IPS-11a (cell line): ENCODE results near the gene MGST2.
"Not testable (repeated sequence)": the region's sequence is repeated elsewhere in the genome, so short reads cannot be mapped to it uniquely, and the experiment has no call there.

ENCODE experiments used
- H3K4me3 ChIP-seq: one replicate; pipeline ENCODE4 v1.5.1; 2013; ENCODE audit warnings: low read depth, low read length, control low read depth

The MGST2 gene

GRCh38 chr4:139698167-139698925 is 32.7 kb downstream of the MGST2 start:
- not testable (repeated sequence) for H3K4me3 ChIP-seq

- no peak overlapping the region for H3K4me3 ChIP-seq
These were observed 34.9 kb downstream of the MGST2 start for GRCh38 chr4:139700568-139700967.

GRCh38 chr4:139704915-139705485 is 39.4 kb downstream of the MGST2 start:
- H3K4me3 ChIP-seq, result no peak overlapping the region

GRCh38 chr4:139709660-139710059 is 44.0 kb downstream of the MGST2 start:
- no peak overlapping the region for H3K4me3 ChIP-seq

- no peak overlapping the region for H3K4me3 ChIP-seq
These were observed 44.5 kb downstream of the MGST2 start for GRCh38 chr4:139710073-139710472.

- H3K4me3 ChIP-seq, result no peak overlapping the region
These were observed 45.8 kb downstream of the MGST2 start for GRCh38 chr4:139711461-139711860.

- H3K4me3 ChIP-seq, result no peak overlapping the region
These were observed 47.3 kb downstream of the MGST2 start for GRCh38 chr4:139712882-139713281.

GRCh38 chr4:139715746-139716391 is 50.2 kb downstream of the MGST2 start:
- no peak overlapping the region for H3K4me3 ChIP-seq

- H3K4me3 ChIP-seq, result no peak overlapping the region
These were observed 52.7 kb downstream of the MGST2 start for GRCh38 chr4:139718358-139718757.

GRCh38 chr4:139718833-139719232 is 53.2 kb downstream of the MGST2 start:
- H3K4me3 ChIP-seq, result no peak overlapping the region

- no peak overlapping the region for H3K4me3 ChIP-seq
These were observed 53.9 kb downstream of the MGST2 start for GRCh38 chr4:139719381-139720101.

- H3K4me3 ChIP-seq, result no peak overlapping the region
These were observed 55.2 kb downstream of the MGST2 start for GRCh38 chr4:139720806-139721205.

- H3K4me3 ChIP-seq, result no peak overlapping the region
These were observed 56.2 kb downstream of the MGST2 start for GRCh38 chr4:139721789-139722188.

- no peak overlapping the region for H3K4me3 ChIP-seq
These were observed 59.6 kb downstream of the MGST2 start for GRCh38 chr4:139725236-139725635.

- H3K4me3 ChIP-seq, result no peak overlapping the region
These were observed 61.0 kb downstream of the MGST2 start for GRCh38 chr4:139726615-139727014.

- H3K4me3 ChIP-seq, result no peak overlapping the region
These were observed 62.5 kb downstream of the MGST2 start for GRCh38 chr4:139728146-139728545.

GRCh38 chr4:139728840-139729239 is 63.2 kb downstream of the MGST2 start:
- H3K4me3 ChIP-seq, result no peak overlapping the region

GRCh38 chr4:139732991-139733570 is 67.5 kb downstream of the MGST2 start:
- no peak overlapping the region for H3K4me3 ChIP-seq

- no peak overlapping the region for H3K4me3 ChIP-seq
These were observed 68.7 kb downstream of the MGST2 start for GRCh38 chr4:139734201-139734874.

- peak overlapping the region; percentile 56 for H3K4me3 ChIP-seq
These were observed 69.3 kb downstream of the MGST2 start for GRCh38 chr4:139734875-139735380.
